Measurements from ENCODE around the gene ECSCR. TPM values are rescaled to one million over a fixed set of nuclear protein-coding genes. Genes with fewer than 3 reads are reported as not detected.
"Not testable (repeated sequence)": the region's sequence is repeated elsewhere in the genome, so short reads cannot be mapped to it uniquely, and the experiment has no call there.

ECSCR gene
- 392 and 472 TPM in 2 replicates for total RNA-seq

- peak; percentile 85 to 95 for DNase-seq (ENCODE audit: low read depth in 2 of 2)
These were observed at the start of gene ECSCR for GRCh38 chr5:139462586-139463276. Gene ECSCR, minus strand, starts transcription at chr5:139462743. Its CDS starts 73 bp downstream, at chr5:139462670.

- DNase-seq (ENCODE audit: low read depth in 2 of 2), result not testable (repeated sequence)
These were observed 42.2 kb upstream of the ECSCR start for GRCh38 chr5:139504722-139505121.

GRCh38 chr5:139503879-139504278 is 41.3 kb upstream of the ECSCR start:
- DNase-seq (ENCODE audit: low read depth in 2 of 2), result not testable (repeated sequence)

GRCh38 chr5:139503036-139503817 is 40.7 kb upstream of the ECSCR start:
- DNase-seq (ENCODE audit: low read depth in 2 of 2), result not testable (repeated sequence)

- DNase-seq (ENCODE audit: low read depth in 2 of 2), result no peak
These were observed 38.8 kb upstream of the ECSCR start for GRCh38 chr5:139501381-139501780.

GRCh38 chr5:139495638-139496435 is 33.3 kb upstream of the ECSCR start:
- peak; percentile 16 to 91 for DNase-seq (ENCODE audit: low read depth in 2 of 2)

GRCh38 chr5:139494832-139495231 is 32.3 kb upstream of the ECSCR start:
- DNase-seq (ENCODE audit: low read depth in 2 of 2), result peak in 1 of 2 donors; percentile 78

GRCh38 chr5:139494256-139494655 is 31.7 kb upstream of the ECSCR start:
- no peak for DNase-seq (ENCODE audit: low read depth in 2 of 2)

GRCh38 chr5:139492700-139493192 is 30.2 kb upstream of the ECSCR start:
- DNase-seq (ENCODE audit: low read depth in 2 of 2), result peak; percentile 38 to 56

GRCh38 chr5:139488260-139488659 is 25.7 kb upstream of the ECSCR start:
- no peak for DNase-seq (ENCODE audit: low read depth in 2 of 2)

GRCh38 chr5:139486201-139486600 is 23.7 kb upstream of the ECSCR start:
- no peak for DNase-seq (ENCODE audit: low read depth in 2 of 2)

- DNase-seq (ENCODE audit: low read depth in 2 of 2), result not testable (repeated sequence)
These were observed 20.3 kb upstream of the ECSCR start for GRCh38 chr5:139482890-139483208.

- DNase-seq (ENCODE audit: low read depth in 2 of 2), result peak; percentile 74 to 94
These were observed 19.7 kb upstream of the ECSCR start, which contains the start of gene STING1 for GRCh38 chr5:139482050-139482889. Gene STING1, minus strand, starts transcription at chr5:139482758. Its CDS starts 1,054 bp downstream, at chr5:139481704.

GRCh38 chr5:139481580-139482049 is 19.1 kb upstream of the ECSCR start:
- peak in 1 of 2 donors; percentile 52 for DNase-seq (ENCODE audit: low read depth in 2 of 2)

GRCh38 chr5:139481122-139481533 is 18.6 kb upstream of the ECSCR start:
- DNase-seq (ENCODE audit: low read depth in 2 of 2), result peak in 1 of 2 donors; percentile 31

- DNase-seq (ENCODE audit: low read depth in 2 of 2), result not testable (repeated sequence)
These were observed 17.2 kb upstream of the ECSCR start for GRCh38 chr5:139479729-139480128.

- DNase-seq (ENCODE audit: low read depth in 2 of 2), result not testable (repeated sequence)
These were observed 16.3 kb upstream of the ECSCR start for GRCh38 chr5:139478657-139479423.

- DNase-seq (ENCODE audit: low read depth in 2 of 2), result no peak
These were observed 13.5 kb upstream of the ECSCR start for GRCh38 chr5:139475865-139476617.
